ENCODE measurements around the gene BTNL8.

BTNL8 gene

DNA sequence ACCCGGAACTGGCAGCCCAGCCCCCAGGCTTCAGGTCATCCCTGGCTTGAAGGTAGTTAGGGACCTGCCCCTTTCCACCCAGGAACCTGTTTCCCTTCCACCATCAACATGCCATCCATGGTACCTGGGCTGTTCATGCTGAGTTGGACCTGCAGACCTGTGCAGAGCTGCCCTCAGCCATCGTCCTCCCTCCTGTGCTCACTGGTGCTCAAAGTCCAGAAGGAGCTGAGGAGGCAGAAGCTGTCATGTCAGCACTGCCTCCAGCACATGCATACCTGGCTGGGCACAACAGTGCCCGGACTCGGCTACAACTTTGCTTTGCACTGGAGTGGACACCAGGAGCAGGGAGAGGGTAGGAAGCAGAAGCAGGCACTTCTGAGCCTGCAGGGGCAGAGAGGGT is 36.2 kb downstream of the BTNL8 start:
- no peak overlapping the region for H2BK12ac ChIP-seq (ENCODE audit: low read length)
- no peak overlapping the region for H3K9ac ChIP-seq (ENCODE audit: low read depth, low read length, poor library complexity)
- peaks cover 0 to 2% (median 0%) of the 10 kb centered on the region in 3 experiments for H3K27me3 ChIP-seq (ENCODE audit: control insufficient read depth in 3 of 3, insufficient read depth in 3 of 3, low read depth in 1 of 3, low read length in 3 of 3)
- no peaks in the 10 kb centered on the region for H3K36me3 ChIP-seq (replicated peaks in 1 of 2; ENCODE audit: control insufficient read depth in 2 of 2, insufficient read depth in 2 of 2, low read length in 2 of 2)
- no peak overlapping the region for H2AFZ ChIP-seq (ENCODE audit: low read length)
- peak overlapping the region; percentile 23 for H3K14ac ChIP-seq (ENCODE audit: low read length)
- H3K79me1 ChIP-seq (ENCODE audit: low read depth, low read length) = no peaks in the 10 kb centered on the region
- no peak overlapping the region for H2BK5ac ChIP-seq (ENCODE audit: low read length)
- H3K4me2 ChIP-seq (ENCODE audit: insufficient read depth, low read length, poor library complexity, severe bottlenecking) = no peak overlapping the region
- no peak overlapping the region for H3K4ac ChIP-seq (ENCODE audit: low read length)
- H3K27ac ChIP-seq (replicated peaks; ENCODE audit: low read length) = no peak overlapping the region
- no peaks in the 10 kb centered on the region for H3K4me1 ChIP-seq (ENCODE audit: control insufficient read depth in 2 of 2, insufficient read depth in 1 of 2, low read depth in 1 of 2, low read length in 2 of 2)
- WGBS, 2 donors (ENCODE audit: extremely low coverage in 2 of 2, insufficient read length in 2 of 2, insufficient replicate concordance in 1 of 2) = no CpG with 5 or more reads among the region's 4 CpGs
- no peak overlapping the region for H2AK5ac ChIP-seq (ENCODE audit: low read depth, low read length)
- no peak overlapping the region for H4K8ac ChIP-seq (ENCODE audit: low read depth, low read length)
- no peak overlapping the region for H3K4me3 ChIP-seq (ENCODE audit: low read length in 2 of 2)
- H2BK15ac ChIP-seq (ENCODE audit: low read length) = no peak overlapping the region
- no peak overlapping the region for H4K91ac ChIP-seq (ENCODE audit: low read depth, low read length, poor library complexity)
- no peak overlapping the region for H3K18ac ChIP-seq (ENCODE audit: low read length)
- no peak for DNase-seq (ENCODE audit: low spot score)
- no peak overlapping the region for H2BK120ac ChIP-seq (ENCODE audit: low read depth, low read length)
- H3K9me3 ChIP-seq (replicated peaks in 1 of 2; ENCODE audit: control insufficient read depth in 2 of 2, insufficient read depth in 1 of 2, low read depth in 1 of 2, low read length in 2 of 2) = peaks cover 0 to 11% of the 10 kb centered on the region in 2 donors
- H3K23ac ChIP-seq (ENCODE audit: low read depth, low read length, poor library complexity) = peak overlapping the region; percentile 47

DNA sequence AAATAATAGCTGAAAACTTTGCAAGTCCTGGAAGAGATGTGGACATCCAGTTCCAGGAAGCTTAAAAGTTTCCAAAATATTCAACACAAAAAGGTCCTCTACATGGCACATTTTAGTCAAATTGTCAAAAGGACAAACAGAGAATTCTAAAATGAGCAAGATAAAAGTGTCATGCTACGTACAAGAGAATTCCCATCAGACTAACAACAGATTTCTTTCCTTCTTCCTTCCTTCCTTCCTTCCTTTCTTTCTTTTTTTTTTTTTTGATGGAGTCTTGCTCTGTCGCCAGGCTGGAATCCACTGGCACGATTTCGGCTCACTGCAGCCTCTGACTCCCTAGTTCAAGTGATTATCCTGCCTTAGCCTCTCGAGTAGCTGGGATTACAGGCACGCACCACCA is 39.3 kb downstream of the BTNL8 start:
- Histone ChIP-seq H3K27ac (replicated peaks; ENCODE audit: low read length) (no peak overlapping the region), H4K8ac (ENCODE audit: low read depth, low read length) (no peak overlapping the region), H4K91ac (ENCODE audit: low read depth, low read length, poor library complexity) (no peak overlapping the region), H3K4me2 (ENCODE audit: insufficient read depth, low read length, poor library complexity, severe bottlenecking) (no peak overlapping the region), H3K4ac (ENCODE audit: low read length) (no peak overlapping the region), H3K9ac (ENCODE audit: low read depth, low read length, poor library complexity) (no peak overlapping the region), H3K27me3 (ENCODE audit: control insufficient read depth in 3 of 3, insufficient read depth in 3 of 3, low read depth in 1 of 3, low read length in 3 of 3) (peaks cover 0 to 2% (median 0%) of the 10 kb centered on the region in 3 experiments), H2BK120ac (ENCODE audit: low read depth, low read length) (no peak overlapping the region), H3K4me1 (ENCODE audit: control insufficient read depth in 2 of 2, insufficient read depth in 1 of 2, low read depth in 1 of 2, low read length in 2 of 2) (no peaks in the 10 kb centered on the region), H3K4me3 (ENCODE audit: low read length in 2 of 2) (no peak overlapping the region), H2AFZ (ENCODE audit: low read length) (no peak overlapping the region), H2BK15ac (ENCODE audit: low read length) (no peak overlapping the region), H3K14ac (ENCODE audit: low read length) (no peak overlapping the region), H3K23ac (ENCODE audit: low read depth, low read length, poor library complexity) (no peak overlapping the region), H2BK12ac (ENCODE audit: low read length) (no peak overlapping the region), H3K79me1 (ENCODE audit: low read depth, low read length) (no peaks in the 10 kb centered on the region), H3K18ac (ENCODE audit: low read length) (no peak overlapping the region), H3K36me3 (replicated peaks in 1 of 2; ENCODE audit: control insufficient read depth in 2 of 2, insufficient read depth in 2 of 2, low read length in 2 of 2) (no peaks in the 10 kb centered on the region), H3K9me3 (replicated peaks in 1 of 2; ENCODE audit: control insufficient read depth in 2 of 2, insufficient read depth in 1 of 2, low read depth in 1 of 2, low read length in 2 of 2) (peaks cover 0 to 11% of the 10 kb centered on the region in 2 donors), H2AK5ac (ENCODE audit: low read depth, low read length) (no peak overlapping the region), H2BK5ac (ENCODE audit: low read length) (no peak overlapping the region)
- no CpG with 5 or more reads among the region's 6 CpGs for WGBS, 2 donors (ENCODE audit: extremely low coverage in 2 of 2, insufficient read length in 2 of 2, insufficient replicate concordance in 1 of 2)
- no peak for DNase-seq (ENCODE audit: low spot score)

DNA sequence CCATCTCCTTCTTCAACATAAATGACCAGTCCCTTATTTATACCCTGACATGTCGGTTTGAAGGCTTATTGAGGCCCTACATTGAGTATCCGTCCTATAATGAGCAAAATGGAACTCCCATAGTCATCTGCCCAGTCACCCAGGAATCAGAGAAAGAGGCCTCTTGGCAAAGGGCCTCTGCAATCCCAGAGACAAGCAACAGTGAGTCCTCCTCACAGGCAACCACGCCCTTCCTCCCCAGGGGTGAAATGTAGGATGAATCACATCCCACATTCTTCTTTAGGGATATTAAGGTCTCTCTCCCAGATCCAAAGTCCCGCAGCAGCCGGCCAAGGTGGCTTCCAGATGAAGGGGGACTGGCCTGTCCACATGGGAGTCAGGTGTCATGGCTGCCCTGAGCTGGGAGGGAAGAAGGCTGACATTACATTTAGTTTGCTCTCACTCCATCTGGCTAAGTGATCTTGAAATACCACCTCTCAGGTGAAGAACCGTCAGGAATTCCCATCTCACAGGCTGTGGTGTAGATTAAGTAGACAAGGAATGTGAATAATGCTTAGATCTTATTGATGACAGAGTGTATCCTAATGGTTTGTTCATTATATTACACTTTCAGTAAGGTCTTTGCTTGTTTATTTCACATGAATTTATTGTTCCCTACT is 51.5 kb downstream of the BTNL8 start:
- Histone ChIP-seq H3K4ac (ENCODE audit: low read length) (no peak overlapping the region), H3K27me3 (ENCODE audit: control insufficient read depth in 3 of 3, insufficient read depth in 3 of 3, low read depth in 1 of 3, low read length in 3 of 3) (no peaks in the 10 kb centered on the region), H3K79me1 (ENCODE audit: low read depth, low read length) (no peaks in the 10 kb centered on the region), H3K23ac (ENCODE audit: low read depth, low read length, poor library complexity) (no peak overlapping the region), H2BK120ac (ENCODE audit: low read depth, low read length) (no peak overlapping the region), H3K4me1 (ENCODE audit: control insufficient read depth in 2 of 2, insufficient read depth in 1 of 2, low read depth in 1 of 2, low read length in 2 of 2) (no peaks in the 10 kb centered on the region), H2AFZ (ENCODE audit: low read length) (no peak overlapping the region), H2BK5ac (ENCODE audit: low read length) (no peak overlapping the region), H3K4me3 (ENCODE audit: low read length in 2 of 2) (no peak overlapping the region), H3K9ac (ENCODE audit: low read depth, low read length, poor library complexity) (no peak overlapping the region), H3K27ac (replicated peaks; ENCODE audit: low read length) (no peak overlapping the region), H3K14ac (ENCODE audit: low read length) (no peak overlapping the region), H3K4me2 (ENCODE audit: insufficient read depth, low read length, poor library complexity, severe bottlenecking) (no peak overlapping the region), H3K18ac (ENCODE audit: low read length) (no peak overlapping the region), H2AK5ac (ENCODE audit: low read depth, low read length) (no peak overlapping the region), H3K9me3 (replicated peaks in 1 of 2; ENCODE audit: control insufficient read depth in 2 of 2, insufficient read depth in 1 of 2, low read depth in 1 of 2, low read length in 2 of 2) (no peaks in the 10 kb centered on the region), H4K8ac (ENCODE audit: low read depth, low read length) (no peak overlapping the region), H3K36me3 (replicated peaks in 1 of 2; ENCODE audit: control insufficient read depth in 2 of 2, insufficient read depth in 2 of 2, low read length in 2 of 2) (no peaks in the 10 kb centered on the region), H4K91ac (ENCODE audit: low read depth, low read length, poor library complexity) (no peak overlapping the region), H2BK12ac (ENCODE audit: low read length) (no peak overlapping the region), H2BK15ac (ENCODE audit: low read length) (no peak overlapping the region)
- WGBS, 2 donors (ENCODE audit: extremely low coverage in 2 of 2, insufficient read length in 2 of 2, insufficient replicate concordance in 1 of 2) = no CpG with 5 or more reads among the region's 6 CpGs
- DNase-seq (ENCODE audit: low spot score) = no peak

DNA sequence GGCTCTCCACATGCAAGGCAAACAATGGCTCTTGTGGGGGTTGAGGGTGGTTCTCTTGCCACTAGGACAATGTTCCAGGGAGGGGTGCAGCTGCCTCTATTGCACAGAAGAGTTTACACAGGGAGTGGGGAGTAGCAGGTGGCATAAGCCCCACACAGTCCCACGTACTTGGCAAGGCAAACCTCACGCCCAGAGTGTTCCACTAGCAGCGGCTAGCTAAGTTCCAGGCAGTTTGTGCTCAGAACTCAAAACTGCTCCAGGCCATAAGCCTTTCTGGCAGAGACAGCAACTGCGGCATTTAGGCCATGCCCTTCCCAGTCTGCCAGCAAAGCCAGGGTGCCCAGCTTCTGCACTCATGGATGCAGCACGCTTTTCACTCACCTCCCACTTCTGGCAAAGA is 60.7 kb downstream of the BTNL8 start:
- no CpG with 5 or more reads among the region's 5 CpGs for WGBS, 2 donors (ENCODE audit: extremely low coverage in 2 of 2, insufficient read length in 2 of 2, insufficient replicate concordance in 1 of 2)
- Histone ChIP-seq H2BK5ac (ENCODE audit: low read length) (no peak overlapping the region), H3K27me3 (ENCODE audit: control insufficient read depth in 3 of 3, insufficient read depth in 3 of 3, low read depth in 1 of 3, low read length in 3 of 3) (no peaks in the 10 kb centered on the region), H3K27ac (replicated peaks; ENCODE audit: low read length) (no peak overlapping the region), H4K91ac (ENCODE audit: low read depth, low read length, poor library complexity) (no peak overlapping the region), H3K18ac (ENCODE audit: low read length) (peak overlapping the region; percentile 36), H2AK5ac (ENCODE audit: low read depth, low read length) (no peak overlapping the region), H2BK15ac (ENCODE audit: low read length) (no peak overlapping the region), H3K36me3 (replicated peaks in 1 of 2; ENCODE audit: control insufficient read depth in 2 of 2, insufficient read depth in 2 of 2, low read length in 2 of 2) (no peaks in the 10 kb centered on the region), H4K8ac (ENCODE audit: low read depth, low read length) (peak overlapping the region; percentile 74), H3K9ac (ENCODE audit: low read depth, low read length, poor library complexity) (no peak overlapping the region), H3K79me1 (ENCODE audit: low read depth, low read length) (no peaks in the 10 kb centered on the region), H3K23ac (ENCODE audit: low read depth, low read length, poor library complexity) (no peak overlapping the region), H3K14ac (ENCODE audit: low read length) (no peak overlapping the region), H2BK12ac (ENCODE audit: low read length) (no peak overlapping the region), H3K4me3 (ENCODE audit: low read length in 2 of 2) (no peak overlapping the region), H3K9me3 (replicated peaks in 1 of 2; ENCODE audit: control insufficient read depth in 2 of 2, insufficient read depth in 1 of 2, low read depth in 1 of 2, low read length in 2 of 2) (peaks cover 0 to 7% of the 10 kb centered on the region in 2 donors), H2BK120ac (ENCODE audit: low read depth, low read length) (no peak overlapping the region), H2AFZ (ENCODE audit: low read length) (no peak overlapping the region), H3K4me2 (ENCODE audit: insufficient read depth, low read length, poor library complexity, severe bottlenecking) (no peak overlapping the region), H3K4me1 (ENCODE audit: control insufficient read depth in 2 of 2, insufficient read depth in 1 of 2, low read depth in 1 of 2, low read length in 2 of 2) (no peaks in the 10 kb centered on the region), H3K4ac (ENCODE audit: low read length) (no peak overlapping the region)
- no peak for DNase-seq (ENCODE audit: low spot score)

All from neuronal stem cell (in vitro differentiated cells).